Stimulated activated naive CD8-positive, alpha-beta T cell treated with anti-CD3 and anti-CD28 coated beads, Interleukin-15, amount 100 ng/mL, for 72 hours (primary cell): ENCODE data around the gene NFYC.

Source experiments
- ATAC-seq: fragments of 150-1000 bp; cut with Tn5 transposase; 2 replicates; pipeline ENCODE4 v1.10.0; 2021; ENCODE audit warnings: mild to moderate bottlenecking, moderate library complexity
- DNase-seq, 2 donors: peaks; one replicate each; pipeline ENCODE4 v3.0.0; 2021 to 2022
- H3K27ac Mint-ChIP-seq, 2 donors: one replicate each; pipeline ENCODE4 v1.8.0; 2022; ENCODE audit warnings: mild to moderate bottlenecking in 2 of 2, mixed read lengths in 2 of 2, moderate library complexity in 2 of 2
- H3K27me3 Mint-ChIP-seq: one replicate; pipeline ENCODE4 v1.8.0; 2022; ENCODE audit warnings: mixed read lengths
- H3K4me1 Mint-ChIP-seq: one replicate; pipeline ENCODE4 v1.8.0; 2022; ENCODE audit warnings: mild to moderate bottlenecking, mixed read lengths
- H3K4me3 Mint-ChIP-seq, 2 donors: one replicate each; pipeline ENCODE4 v1.8.0; 2022; ENCODE audit warnings: mild to moderate bottlenecking in 2 of 2, mixed read lengths in 2 of 2, moderate library complexity in 1 of 2
- H3K9me3 Mint-ChIP-seq, 2 donors: one replicate each; pipeline ENCODE4 v1.8.0; 2022; ENCODE audit warnings: mixed read lengths in 2 of 2

NFYC gene

GRCh38 chr1:40661678-40662077 is 29.8 kb upstream of the NFYC start:
- H3K4me3 Mint-ChIP-seq: no peak overlapping the region
- H3K9me3 Mint-ChIP-seq: no peaks in the 10 kb centered on the region
- ATAC-seq (no peak), DNase-seq (no peak)
- peaks cover 37% of the 10 kb centered on the region for H3K4me1 Mint-ChIP-seq
- H3K27ac Mint-ChIP-seq: peak overlapping the region in 1 of 2 donors; percentile 71
- H3K27me3 Mint-ChIP-seq: no peaks in the 10 kb centered on the region

GRCh38 chr1:40662151-40662550 is 29.4 kb upstream of the NFYC start:
- Mint-ChIP-seq H3K4me3 (no peak overlapping the region), H3K9me3 (no peaks in the 10 kb centered on the region), H3K27me3 (no peaks in the 10 kb centered on the region), H3K4me1 (peaks cover 38% of the 10 kb centered on the region), H3K27ac (no peak overlapping the region)
- DNase-seq (no peak), ATAC-seq (no peak)

GRCh38 chr1:40662864-40663263 is 28.6 kb upstream of the NFYC start:
- peak overlapping the region; percentile 49 to 69 for H3K27ac Mint-ChIP-seq
- H3K4me1 Mint-ChIP-seq: peaks cover 38% of the 10 kb centered on the region
- no peaks in the 10 kb centered on the region for H3K9me3 Mint-ChIP-seq
- peak; percentile 82 for ATAC-seq
- H3K4me3 Mint-ChIP-seq: peak overlapping the region; percentile 48 to 65
- DNase-seq: peak; percentile 34 to 59
- H3K27me3 Mint-ChIP-seq: no peaks in the 10 kb centered on the region

GRCh38 chr1:40663324-40664166 is 28.0 kb upstream of the NFYC start:
- Mint-ChIP-seq H3K4me1 (peaks cover 41% of the 10 kb centered on the region), H3K9me3 (no peaks in the 10 kb centered on the region), H3K27me3 (no peaks in the 10 kb centered on the region), H3K27ac (peak overlapping the region in 1 of 2 donors; percentile 69), H3K4me3 (peak overlapping the region; percentile 48 to 65)
- ATAC-seq (no peak), DNase-seq (no peak)

GRCh38 chr1:40664167-40664537 is 27.4 kb upstream of the NFYC start:
- no peak overlapping the region for H3K4me3 Mint-ChIP-seq
- ATAC-seq (no peak), DNase-seq (no peak)
- H3K27ac Mint-ChIP-seq: peak overlapping the region in 1 of 2 donors; percentile 79
- peaks cover 47% of the 10 kb centered on the region for H3K4me1 Mint-ChIP-seq
- H3K27me3 Mint-ChIP-seq: no peaks in the 10 kb centered on the region
- no peaks in the 10 kb centered on the region for H3K9me3 Mint-ChIP-seq

GRCh38 chr1:40664791-40665190 is 26.7 kb upstream of the NFYC start:
- peak overlapping the region; percentile 76 to 77 for H3K4me3 Mint-ChIP-seq
- no peaks in the 10 kb centered on the region for H3K9me3 Mint-ChIP-seq
- H3K4me1 Mint-ChIP-seq: peaks cover 49% of the 10 kb centered on the region
- DNase-seq (no peak), ATAC-seq (no peak)
- H3K27me3 Mint-ChIP-seq: no peaks in the 10 kb centered on the region
- no peak overlapping the region for H3K27ac Mint-ChIP-seq

- Mint-ChIP-seq H3K4me1 (peaks cover 49% of the 10 kb centered on the region), H3K27me3 (no peaks in the 10 kb centered on the region), H3K9me3 (no peaks in the 10 kb centered on the region), H3K4me3 (peak within 1 kb of the TSS; percentile 87 to 96), H3K27ac (peak within 1 kb of the TSS; percentile 77 to 93)
- ATAC-seq: peak; percentile 76
- DNase-seq: peak; percentile 81 to 85
Measured at GRCh38 chr1:40665335-40666171, 26.0 kb upstream of the NFYC start, which contains the start of gene RIMS3. Gene RIMS3 (minus strand): TSS chr1:40665682. CDS start chr1:40641925, 23,757 bp downstream.

GRCh38 chr1:40668769-40669525 is 22.6 kb upstream of the NFYC start:
- H3K27ac Mint-ChIP-seq: peak overlapping the region in 1 of 2 donors; percentile 74
- H3K9me3 Mint-ChIP-seq: no peaks in the 10 kb centered on the region
- H3K4me3 Mint-ChIP-seq: peak overlapping the region; percentile 77 to 82
- DNase-seq: peak; percentile 83 to 84
- H3K27me3 Mint-ChIP-seq: no peaks in the 10 kb centered on the region
- peak; percentile 71 for ATAC-seq
- peaks cover 34% of the 10 kb centered on the region for H3K4me1 Mint-ChIP-seq

GRCh38 chr1:40673452-40673851 is 18.1 kb upstream of the NFYC start:
- Mint-ChIP-seq H3K4me3 (no peak overlapping the region), H3K9me3 (no peaks in the 10 kb centered on the region), H3K27me3 (no peaks in the 10 kb centered on the region), H3K27ac (no peak overlapping the region), H3K4me1 (peaks cover 9% of the 10 kb centered on the region)
- ATAC-seq (no peak), DNase-seq (no peak)

GRCh38 chr1:40676501-40676900 is 15.0 kb upstream of the NFYC start:
- no peak overlapping the region for H3K27ac Mint-ChIP-seq
- no peak for DNase-seq
- H3K4me1 Mint-ChIP-seq: no peaks in the 10 kb centered on the region
- H3K9me3 Mint-ChIP-seq: no peaks in the 10 kb centered on the region
- no peak for ATAC-seq
- H3K27me3 Mint-ChIP-seq: no peaks in the 10 kb centered on the region
- no peak overlapping the region for H3K4me3 Mint-ChIP-seq

GRCh38 chr1:40679165-40679953 is 12.1 kb upstream of the NFYC start:
- no peaks in the 10 kb centered on the region for H3K27me3 Mint-ChIP-seq
- no peak overlapping the region for H3K27ac Mint-ChIP-seq
- DNase-seq (no peak), ATAC-seq (no peak)
- no peak overlapping the region for H3K4me3 Mint-ChIP-seq
- H3K4me1 Mint-ChIP-seq: no peaks in the 10 kb centered on the region
- H3K9me3 Mint-ChIP-seq: no peaks in the 10 kb centered on the region

GRCh38 chr1:40684669-40685068 is 6.8 kb upstream of the NFYC start:
- Mint-ChIP-seq H3K4me3 (no peak overlapping the region), H3K27me3 (no peaks in the 10 kb centered on the region), H3K4me1 (peaks cover under 1% of the 10 kb centered on the region), H3K27ac (no peak overlapping the region), H3K9me3 (peaks cover 0 to 4% of the 10 kb centered on the region in 2 donors)
- ATAC-seq (no peak), DNase-seq (no peak)

- Mint-ChIP-seq H3K9me3 (peaks cover 0 to 4% of the 10 kb centered on the region in 2 donors), H3K4me1 (peaks cover 19% of the 10 kb centered on the region), H3K27ac (no peak overlapping the region), H3K4me3 (no peak overlapping the region), H3K27me3 (no peaks in the 10 kb centered on the region)
- ATAC-seq (no peak), DNase-seq (no peak)
Measured at GRCh38 chr1:40687059-40687458, 4.4 kb upstream of the NFYC start.

- Mint-ChIP-seq H3K27me3 (no peaks in the 10 kb centered on the region), H3K27ac (no peak overlapping the region), H3K4me3 (no peak overlapping the region), H3K4me1 (peaks cover 25% of the 10 kb centered on the region), H3K9me3 (peaks cover 0 to 4% of the 10 kb centered on the region in 2 donors)
- DNase-seq (no peak), ATAC-seq (no peak)
Measured at GRCh38 chr1:40687661-40688060, 3.8 kb upstream of the NFYC start.

- H3K4me3 Mint-ChIP-seq: no peak overlapping the region
- H3K27me3 Mint-ChIP-seq: no peaks in the 10 kb centered on the region
- no peak for DNase-seq
- H3K27ac Mint-ChIP-seq: no peak overlapping the region
- ATAC-seq: no peak
- peaks cover 44% of the 10 kb centered on the region for H3K4me1 Mint-ChIP-seq
- H3K9me3 Mint-ChIP-seq: peaks cover 0 to 4% of the 10 kb centered on the region in 2 donors
Measured at GRCh38 chr1:40689737-40690136, 1.8 kb upstream of the NFYC start.
